ENCODE data around the gene TSPAN31. TPM values are rescaled to one million over a fixed set of nuclear protein-coding genes. Genes with fewer than 3 reads are reported as not detected.

Gene TSPAN31
- total RNA-seq, 4 donors from 2014 or later: 38.2 to 103 (median 51.0) TPM

GRCh38 chr12:57775563-57776246, 30.9 kb downstream of the TSPAN31 start:
- Histone ChIP-seq H3K27ac (no peak overlapping the region), H3K4me3 (no peak overlapping the region), H3K9me3 (no peaks in the 10 kb centered on the region), H3K36me3 (no peaks in the 10 kb centered on the region), H3K4me1 (peaks cover 0 to 8% of the 10 kb centered on the region in 2 donors), H3K27me3 (no peaks in the 10 kb centered on the region)
- intact Hi-C loops (cut with DNase I; ENCODE audit: low total_unique reads): no loop called here
- no peak for DNase-seq
- TF ChIP-seq CTCF (IDR thresholded peaks at IDR 0.05): no peak
- no peak for TF ChIP-seq POLR2A (IDR thresholded peaks at IDR 0.05)

GRCh38 chr12:57776247-57776587, 31.4 kb downstream of the TSPAN31 start:
- Histone ChIP-seq H3K36me3 (no peaks in the 10 kb centered on the region), H3K9me3 (no peaks in the 10 kb centered on the region), H3K4me1 (peaks cover 0 to 8% of the 10 kb centered on the region in 2 donors), H3K27ac (no peak overlapping the region), H3K27me3 (no peaks in the 10 kb centered on the region), H3K4me3 (no peak overlapping the region)
- TF ChIP-seq CTCF (IDR thresholded peaks at IDR 0.05) (no peak), POLR2A (IDR thresholded peaks at IDR 0.05) (no peak)
- no peak for DNase-seq
- intact Hi-C loops (cut with DNase I; ENCODE audit: low total_unique reads): no loop called here

GRCh38 chr12:57777367-57777766, 32.5 kb downstream of the TSPAN31 start:
- intact Hi-C loops (cut with DNase I; ENCODE audit: low total_unique reads): no loop called here
- Histone ChIP-seq H3K4me3 (no peak overlapping the region), H3K27ac (no peak overlapping the region), H3K27me3 (no peaks in the 10 kb centered on the region), H3K4me1 (peaks cover 0 to 5% of the 10 kb centered on the region in 2 donors), H3K9me3 (no peaks in the 10 kb centered on the region), H3K36me3 (no peaks in the 10 kb centered on the region)
- TF ChIP-seq CTCF (IDR thresholded peaks at IDR 0.05) (no peak), POLR2A (IDR thresholded peaks at IDR 0.05) (no peak)
- no peak for DNase-seq

- Histone ChIP-seq H3K36me3 (no peaks in the 10 kb centered on the region), H3K27me3 (no peaks in the 10 kb centered on the region), H3K27ac (no peak overlapping the region), H3K4me1 (peaks cover 0 to 5% of the 10 kb centered on the region in 2 donors), H3K9me3 (no peaks in the 10 kb centered on the region), H3K4me3 (no peak overlapping the region)
- no peak for TF ChIP-seq POLR2A (IDR thresholded peaks at IDR 0.05)
- no peak for TF ChIP-seq CTCF (IDR thresholded peaks at IDR 0.05)
- DNase-seq: no peak
- intact Hi-C loops (cut with DNase I; ENCODE audit: low total_unique reads): no loop called here
Measured at GRCh38 chr12:57777911-57778310, 33.1 kb downstream of the TSPAN31 start.

GRCh38 chr12:57779736-57780135, 34.9 kb downstream of the TSPAN31 start:
- no peaks in the 10 kb centered on the region for H3K9me3 ChIP-seq
- H3K27ac ChIP-seq: no peak overlapping the region
- H3K4me1 ChIP-seq: no peaks in the 10 kb centered on the region
- intact Hi-C loops (cut with DNase I; ENCODE audit: low total_unique reads): no loop called here
- no peaks in the 10 kb centered on the region for H3K36me3 ChIP-seq
- TF ChIP-seq POLR2A (IDR thresholded peaks at IDR 0.05) (no peak), CTCF (IDR thresholded peaks at IDR 0.05) (no peak)
- no peaks in the 10 kb centered on the region for H3K27me3 ChIP-seq
- no peak overlapping the region for H3K4me3 ChIP-seq
- DNase-seq: no peak

Measured in uterus (tissue), 4 donors.